B cell (primary cell): ENCODE measurements around the gene RASA1. TPM values are rescaled to one million over a fixed set of nuclear protein-coding genes. Genes with fewer than 3 reads are reported as not detected.

Source experiments
- ATAC-seq: fragments of 200-7000 bp; cut with Tn5 transposase; one replicate; pipeline ENCODE4 v1.10.0; 2021; ENCODE audit warnings: low read depth, mild to moderate bottlenecking, moderate number of reproducible peaks, moderate library complexity
- CTCF ChIA-PET: fragments of 350-600 bp; sonication (Branson Sonifier 250); formaldehyde crosslinking; loops from one replicate; lab custom pipeline; 2021; ENCODE audit warnings: antibody characterized with exemption, inconsistent platforms; lab: Charles Lee
- POLR2A ChIA-PET: fragments of 350-600 bp; sonication (Branson Sonifier 250); formaldehyde crosslinking; loops from one replicate; lab custom pipeline; 2021; ENCODE audit warnings: antibody characterized with exemption; lab: Charles Lee
- DNase-seq: peaks from one replicate; pipeline ENCODE4 v3.0.0; 2013
- H2AFZ ChIP-seq: 2 replicates; pipeline ENCODE4 v1.6.1; 2012; ENCODE audit warnings: mild to moderate bottlenecking, low read depth, low read length; ENCODE audit not compliant: insufficient read depth, poor library complexity, severe bottlenecking
- H3K27ac ChIP-seq, 2 donors: 1 replicate in 1 of 2; 2 replicates in 1 of 2; pipeline ENCODE4 v1.5.1; 2012 to 2013; ENCODE audit warnings: low read length in 2 of 2, mild to moderate bottlenecking in 2 of 2, moderate library complexity in 1 of 2
- H3K27me3 ChIP-seq, 4 experiments: fragments of 200-600 bp in 1 of 4; sonication (generic) in 1 of 4; replicated peaks in 1 of 4; 1 replicate in 2 of 4; 2 replicates in 2 of 4; pipeline versions ENCODE4 v1.6.1 to v1.7.0; 2013 to 2016; ENCODE audit warnings: low read length in 3 of 4, mild to moderate bottlenecking in 2 of 4, mixed read lengths in 1 of 4, moderate library complexity in 1 of 4; ENCODE audit not compliant: insufficient read depth in 4 of 4, control insufficient read depth in 3 of 4; ENCODE audit errors: control extremely low read depth in 1 of 4
- H3K36me3 ChIP-seq, 2 experiments: replicated peaks in 1 of 2; 1 replicate in 1 of 2; 2 replicates in 1 of 2; pipeline versions ENCODE4 v1.6.1 to v1.7.1; 2013; ENCODE audit warnings: low read length in 1 of 2; ENCODE audit not compliant: insufficient read depth in 2 of 2, control insufficient read depth in 1 of 2; ENCODE audit errors: control extremely low read depth in 1 of 2, extremely low read depth in 1 of 2
- H3K4me1 ChIP-seq, 2 donors: fragments of 200-600 bp in 1 of 2; sonication (generic) in 1 of 2; 1 replicate in 1 of 2; 2 replicates in 1 of 2; pipeline versions ENCODE4 v1.5.1 to v1.6.1; 2013 to 2017; ENCODE audit warnings: low read length in 2 of 2; ENCODE audit not compliant: control insufficient read depth in 2 of 2, insufficient read depth in 2 of 2
- H3K4me2 ChIP-seq: replicated peaks from 2 replicates; pipeline ENCODE3; 2012; ENCODE audit warnings: mild to moderate bottlenecking, low read depth, low read length; ENCODE audit not compliant: poor library complexity, severe bottlenecking
- H3K4me3 ChIP-seq, 5 experiments: fragments of 200-600 bp in 1 of 5; sonication (generic) in 1 of 5; 1 replicate in 3 of 5; 2 replicates in 2 of 5; pipeline versions ENCODE4 v1.5.1 to v1.7.0; 2011 to 2016; ENCODE audit warnings: low read length in 4 of 5, mild to moderate bottlenecking in 4 of 5, low read depth in 2 of 5, control low read depth in 1 of 5, moderate library complexity in 1 of 5; ENCODE audit not compliant: insufficient read depth in 1 of 5; ENCODE audit errors: control extremely low read depth in 1 of 5, extremely low read depth in 1 of 5
- H3K79me2 ChIP-seq: fragments of 200-600 bp; sonication (generic); one replicate; pipeline ENCODE4 v1.6.0; 2016; ENCODE audit warnings: low read length; ENCODE audit not compliant: control insufficient read depth, insufficient read depth
- H3K9ac ChIP-seq: fragments of 200-600 bp; sonication (generic); 2 replicates; pipeline ENCODE4 v1.6.1; 2017; ENCODE audit warnings: mild to moderate bottlenecking, low read length, moderate library complexity
- H3K9me3 ChIP-seq, 3 donors: one replicate each; pipeline versions ENCODE4 v1.6.1 to v1.7.1; 2013; ENCODE audit warnings: low read length in 2 of 3; ENCODE audit not compliant: control insufficient read depth in 2 of 3, insufficient read depth in 1 of 3; ENCODE audit errors: control extremely low read depth in 1 of 3
- H4K20me1 ChIP-seq: 2 replicates; pipeline ENCODE4 v1.6.0; 2012; ENCODE audit warnings: mild to moderate bottlenecking, low read length; ENCODE audit not compliant: insufficient read depth, control insufficient read depth, poor library complexity, severe bottlenecking
- H3K27ac Mint-ChIP-seq: one replicate; pipeline ENCODE4 v1.8.0; 2021; ENCODE audit warnings: mixed read lengths
- H3K27me3 Mint-ChIP-seq: one replicate; pipeline ENCODE4 v1.8.0; 2021; ENCODE audit warnings: mixed read lengths
- H3K4me1 Mint-ChIP-seq: one replicate; pipeline ENCODE4 v1.8.0; 2021; ENCODE audit warnings: mixed read lengths
- H3K4me3 Mint-ChIP-seq: one replicate; pipeline ENCODE4 v1.8.0; 2021; ENCODE audit warnings: mixed read lengths
- H3K9me3 Mint-ChIP-seq: one replicate; pipeline ENCODE4 v1.8.0; 2022; ENCODE audit warnings: mixed read lengths; ENCODE audit not compliant: insufficient read depth
- EZH2 ChIP-seq: IDR thresholded peaks from 2 replicates; pipeline ENCODE4 v1.6.1; 2012; ENCODE audit warnings: borderline replicate concordance, low read depth, mild to moderate bottlenecking, moderate library complexity, low read length; ENCODE audit not compliant: insufficient read depth, poor library complexity, severe bottlenecking
- WGBS: methylation state at CpG from one replicate; pipeline ENCODE4 v1.1.5; 2013; ENCODE audit warnings: missing lambda C conversion rate; ENCODE audit not compliant: insufficient coverage; 5-methylcytosine and 5-hydroxymethylcytosine counted together
- intact Hi-C: fragments of 100-400 bp; cut with micrococcal nuclease; formaldehyde crosslinking; loops from one replicate; pipeline ENCODE4 v1.10.0; 2022
- polyA plus RNA-seq: library from polyadenylated mRNA; depleted of rRNA; stranded (reverse); fragments of >200 nt; gene quantifications from 2 replicates; pipeline ENCODE4 v1.2.3, GENCODE V29; 2012
- total RNA-seq, 2 donors: library from RNA; stranded (reverse); fragments of 120-200 nt in 1 of 2; gene quantifications; 1 replicate in 1 of 2; 2 replicates in 1 of 2; pipeline versions ENCODE4 v1.2.3 to v1.2.4, GENCODE V29; 2013 to 2022
- TF ChIP-seq, protein P1 (sequence below): fragments of 200-600 bp; IDR thresholded peaks from one replicate; pipeline ENCODE4 v1.8.0; 2022; ENCODE audit warnings: antibody characterized with exemption, mild to moderate bottlenecking

RASA1 gene
- total and polyA plus RNA-seq, 2 donors (not counting 1 experiment from before 2014, with no cell fraction given), result 18.9 to 32.2 TPM

DNA sequence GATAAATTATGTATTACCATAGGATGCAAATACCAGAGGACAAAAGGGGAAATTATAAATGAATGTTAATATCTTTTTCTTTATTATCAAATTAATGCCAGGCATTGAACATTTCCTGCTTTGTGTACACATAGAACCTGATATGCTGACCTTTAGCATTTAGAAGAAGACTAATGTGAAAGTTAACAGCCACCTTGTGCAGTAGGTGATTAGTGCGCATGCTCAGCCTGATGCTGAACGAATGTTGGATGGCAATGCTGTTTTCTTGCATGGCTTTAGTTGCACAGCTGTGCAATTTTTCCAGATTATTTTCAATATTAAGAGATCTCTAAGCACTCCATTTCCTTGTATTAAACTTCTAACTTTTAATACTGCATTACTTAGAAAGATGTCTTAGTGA lies 99.6 kb downstream of the RASA1 start:
- intact Hi-C loops, result no loop called here
- POLR2A ChIA-PET, result no interaction called here
- TF ChIP-seq EZH2, result no peak
- TF ChIP-seq, protein P1, sequence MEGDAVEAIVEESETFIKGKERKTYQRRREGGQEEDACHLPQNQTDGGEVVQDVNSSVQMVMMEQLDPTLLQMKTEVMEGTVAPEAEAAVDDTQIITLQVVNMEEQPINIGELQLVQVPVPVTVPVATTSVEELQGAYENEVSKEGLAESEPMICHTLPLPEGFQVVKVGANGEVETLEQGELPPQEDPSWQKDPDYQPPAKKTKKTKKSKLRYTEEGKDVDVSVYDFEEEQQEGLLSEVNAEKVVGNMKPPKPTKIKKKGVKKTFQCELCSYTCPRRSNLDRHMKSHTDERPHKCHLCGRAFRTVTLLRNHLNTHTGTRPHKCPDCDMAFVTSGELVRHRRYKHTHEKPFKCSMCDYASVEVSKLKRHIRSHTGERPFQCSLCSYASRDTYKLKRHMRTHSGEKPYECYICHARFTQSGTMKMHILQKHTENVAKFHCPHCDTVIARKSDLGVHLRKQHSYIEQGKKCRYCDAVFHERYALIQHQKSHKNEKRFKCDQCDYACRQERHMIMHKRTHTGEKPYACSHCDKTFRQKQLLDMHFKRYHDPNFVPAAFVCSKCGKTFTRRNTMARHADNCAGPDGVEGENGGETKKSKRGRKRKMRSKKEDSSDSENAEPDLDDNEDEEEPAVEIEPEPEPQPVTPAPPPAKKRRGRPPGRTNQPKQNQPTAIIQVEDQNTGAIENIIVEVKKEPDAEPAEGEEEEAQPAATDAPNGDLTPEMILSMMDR, result no peak

GRCh38 chr5:87368601-87369000 lies 100.9 kb downstream of the RASA1 start:
- DNase-seq, result no peak
- Histone ChIP-seq H3K9me3 (no peaks in the 10 kb centered on the region), H2AFZ (no peak overlapping the region), H3K4me2 (no peak overlapping the region), H3K27ac (no peak overlapping the region), H4K20me1 (no peaks in the 10 kb centered on the region), H3K9ac (no peak overlapping the region), H3K36me3 (peaks cover 10 to 35% of the 10 kb centered on the region in 2 experiments), H3K4me3 (no peak overlapping the region), H3K4me1 (no peaks in the 10 kb centered on the region), H3K27me3 (no peaks in the 10 kb centered on the region), H3K79me2 (no peaks in the 10 kb centered on the region)
- POLR2A ChIA-PET, result no interaction called here
- Mint-ChIP-seq H3K27ac (no peak overlapping the region), H3K4me3 (no peak overlapping the region), H3K9me3 (no peaks in the 10 kb centered on the region), H3K27me3 (no peaks in the 10 kb centered on the region), H3K4me1 (no peaks in the 10 kb centered on the region)
- TF ChIP-seq EZH2, result no peak
- TF ChIP-seq, protein P1, result no peak
- intact Hi-C loops, result no loop called here
- CTCF ChIA-PET, result no interaction called here
- no peak for ATAC-seq
- no CpG with 5 or more reads among the region's 3 CpGs for WGBS

More for the DNA sequence above, 99.6 kb downstream of the RASA1 start:
- CTCF ChIA-PET, result no interaction called here
- Histone ChIP-seq H3K27ac (no peak overlapping the region), H3K4me2 (no peak overlapping the region), H4K20me1 (no peaks in the 10 kb centered on the region), H2AFZ (no peak overlapping the region), H3K9me3 (no peaks in the 10 kb centered on the region), H3K9ac (no peak overlapping the region), H3K79me2 (no peaks in the 10 kb centered on the region), H3K27me3 (no peaks in the 10 kb centered on the region), H3K4me1 (no peaks in the 10 kb centered on the region), H3K4me3 (no peak overlapping the region), H3K36me3 (peaks cover 2 to 31% of the 10 kb centered on the region in 2 experiments)
- WGBS, result no CpG with 5 or more reads among the region's 2 CpGs
- DNase-seq, result no peak
- Mint-ChIP-seq H3K4me1 (no peaks in the 10 kb centered on the region), H3K27ac (no peak overlapping the region), H3K9me3 (no peaks in the 10 kb centered on the region), H3K4me3 (no peak overlapping the region), H3K27me3 (no peaks in the 10 kb centered on the region)
- no peak for ATAC-seq
